Uterus (tissue), 4 donors: ENCODE results near the gene PDX1. TPM values are rescaled to one million over a fixed set of nuclear protein-coding genes. Genes with fewer than 3 reads are reported as not detected.

Experiments
- DNase-seq, 2 donors: peaks; one replicate each; pipeline ENCODE4 v3.0.0-alpha.2; 2019 to 2020
- H3K27ac ChIP-seq, 2 donors: fragments of 200-600 bp; sonication (generic); 1 replicate in 1 of 2; 2 replicates in 1 of 2; pipeline ENCODE4 v1.5.1; 2016 to 2018
- H3K27me3 ChIP-seq, 2 donors: fragments of 200-600 bp; sonication (generic); one replicate each; pipeline ENCODE4 v1.5.1; 2018 to 2019; ENCODE audit warnings: control low read depth in 1 of 2
- H3K36me3 ChIP-seq, 2 donors: fragments of 200-600 bp; sonication (generic); one replicate each; pipeline ENCODE4 v1.5.1; 2019; ENCODE audit warnings: control low read depth in 1 of 2
- H3K4me1 ChIP-seq, 2 donors: fragments of 200-600 bp; sonication (generic); one replicate each; pipeline ENCODE4 v1.5.1; 2018 to 2019; ENCODE audit warnings: control low read depth in 1 of 2
- H3K4me3 ChIP-seq, 2 donors: fragments of 200-600 bp; sonication (generic); 1 replicate in 1 of 2; 2 replicates in 1 of 2; pipeline ENCODE4 v1.5.1; 2018 to 2019; ENCODE audit warnings: mild to moderate bottlenecking in 1 of 2
- H3K9me3 ChIP-seq, 2 donors: fragments of 200-600 bp; sonication (generic); one replicate each; pipeline ENCODE4 v1.5.1; 2019; ENCODE audit warnings: control low read depth in 1 of 2
- POLR2A ChIP-seq, 2 donors: fragments of 450-650 bp; IDR thresholded peaks; one replicate each; pipeline ENCODE4 v1.6.1; 2016; ENCODE audit warnings: antibody characterized with exemption in 2 of 2, mild to moderate bottlenecking in 1 of 2, moderate library complexity in 1 of 2
- intact Hi-C: fragments of 100-400 bp; cut with DNase I; formaldehyde crosslinking; loops from one replicate; pipeline ENCODE4 v1.15.1; 2023; ENCODE audit warnings: low total_unique reads
- total RNA-seq, 4 donors: library from RNA; depleted of rRNA in 3 of 4; stranded (reverse); fragments of >200 nt in 3 of 4; gene quantifications; one replicate each; pipeline versions ENCODE4 v1.1.0 to v1.2.4, GENCODE V29; 2014 to 2023
- TF ChIP-seq, protein P1 (sequence below), 4 experiments: fragments of 200-600 bp in 2 of 4; fragments of 450-650 bp in 2 of 4; sonication (generic) in 2 of 4; IDR thresholded peaks; one replicate each; pipeline ENCODE4 v1.5.1; 2016 to 2019; ENCODE audit warnings: antibody characterized with exemption in 4 of 4, mild to moderate bottlenecking in 2 of 4, moderate library complexity in 1 of 4
- donor health status: DM: yes; HTN: yes; CAD: no.

Gene PDX1
- total RNA-seq, 4 donors from 2014 or later = not detected

GRCh38 chr13:27915301-27916207 is 4.2 kb upstream of the PDX1 start:
- TF ChIP-seq POLR2A (IDR thresholded peaks at IDR 0.05) = no peak
- TF ChIP-seq, protein P1, sequence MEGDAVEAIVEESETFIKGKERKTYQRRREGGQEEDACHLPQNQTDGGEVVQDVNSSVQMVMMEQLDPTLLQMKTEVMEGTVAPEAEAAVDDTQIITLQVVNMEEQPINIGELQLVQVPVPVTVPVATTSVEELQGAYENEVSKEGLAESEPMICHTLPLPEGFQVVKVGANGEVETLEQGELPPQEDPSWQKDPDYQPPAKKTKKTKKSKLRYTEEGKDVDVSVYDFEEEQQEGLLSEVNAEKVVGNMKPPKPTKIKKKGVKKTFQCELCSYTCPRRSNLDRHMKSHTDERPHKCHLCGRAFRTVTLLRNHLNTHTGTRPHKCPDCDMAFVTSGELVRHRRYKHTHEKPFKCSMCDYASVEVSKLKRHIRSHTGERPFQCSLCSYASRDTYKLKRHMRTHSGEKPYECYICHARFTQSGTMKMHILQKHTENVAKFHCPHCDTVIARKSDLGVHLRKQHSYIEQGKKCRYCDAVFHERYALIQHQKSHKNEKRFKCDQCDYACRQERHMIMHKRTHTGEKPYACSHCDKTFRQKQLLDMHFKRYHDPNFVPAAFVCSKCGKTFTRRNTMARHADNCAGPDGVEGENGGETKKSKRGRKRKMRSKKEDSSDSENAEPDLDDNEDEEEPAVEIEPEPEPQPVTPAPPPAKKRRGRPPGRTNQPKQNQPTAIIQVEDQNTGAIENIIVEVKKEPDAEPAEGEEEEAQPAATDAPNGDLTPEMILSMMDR (IDR thresholded peaks at IDR 0.05) = no peak
- Histone ChIP-seq H3K4me1 (peaks cover 0 to 9% of the 10 kb centered on the region in 2 donors), H3K9me3 (no peaks in the 10 kb centered on the region), H3K27ac (no peak overlapping the region), H3K4me3 (no peak overlapping the region), H3K36me3 (no peaks in the 10 kb centered on the region), H3K27me3 (peaks cover 7 to 44% of the 10 kb centered on the region in 2 donors)
- intact Hi-C loops = no loop called here
- DNase-seq = no peak

GRCh38 chr13:27917121-27917947 is 2.5 kb upstream of the PDX1 start:
- no peaks in the 10 kb centered on the region for H3K36me3 ChIP-seq
- H3K27ac ChIP-seq = no peak overlapping the region
- no peaks in the 10 kb centered on the region for H3K9me3 ChIP-seq
- TF ChIP-seq, protein P1 (IDR thresholded peaks at IDR 0.05) = no peak
- no peak for TF ChIP-seq POLR2A (IDR thresholded peaks at IDR 0.05)
- no peak for DNase-seq
- intact Hi-C loops = no loop called here
- H3K27me3 ChIP-seq = peaks cover 13 to 62% of the 10 kb centered on the region in 2 donors
- H3K4me1 ChIP-seq = peaks cover 0 to 24% of the 10 kb centered on the region in 2 donors
- H3K4me3 ChIP-seq = no peak overlapping the region

GRCh38 chr13:27918041-27918917 is 1.5 kb upstream of the PDX1 start:
- no peak for DNase-seq
- Histone ChIP-seq H3K4me1 (peaks cover 0 to 24% of the 10 kb centered on the region in 2 donors), H3K36me3 (no peaks in the 10 kb centered on the region), H3K27me3 (peaks cover 13 to 68% of the 10 kb centered on the region in 2 donors), H3K4me3 (no peak overlapping the region), H3K9me3 (no peaks in the 10 kb centered on the region), H3K27ac (no peak overlapping the region)
- TF ChIP-seq, protein P1 (IDR thresholded peaks at IDR 0.05) = no peak
- TF ChIP-seq POLR2A (IDR thresholded peaks at IDR 0.05) = no peak
- intact Hi-C loops = no loop called here

DNA sequence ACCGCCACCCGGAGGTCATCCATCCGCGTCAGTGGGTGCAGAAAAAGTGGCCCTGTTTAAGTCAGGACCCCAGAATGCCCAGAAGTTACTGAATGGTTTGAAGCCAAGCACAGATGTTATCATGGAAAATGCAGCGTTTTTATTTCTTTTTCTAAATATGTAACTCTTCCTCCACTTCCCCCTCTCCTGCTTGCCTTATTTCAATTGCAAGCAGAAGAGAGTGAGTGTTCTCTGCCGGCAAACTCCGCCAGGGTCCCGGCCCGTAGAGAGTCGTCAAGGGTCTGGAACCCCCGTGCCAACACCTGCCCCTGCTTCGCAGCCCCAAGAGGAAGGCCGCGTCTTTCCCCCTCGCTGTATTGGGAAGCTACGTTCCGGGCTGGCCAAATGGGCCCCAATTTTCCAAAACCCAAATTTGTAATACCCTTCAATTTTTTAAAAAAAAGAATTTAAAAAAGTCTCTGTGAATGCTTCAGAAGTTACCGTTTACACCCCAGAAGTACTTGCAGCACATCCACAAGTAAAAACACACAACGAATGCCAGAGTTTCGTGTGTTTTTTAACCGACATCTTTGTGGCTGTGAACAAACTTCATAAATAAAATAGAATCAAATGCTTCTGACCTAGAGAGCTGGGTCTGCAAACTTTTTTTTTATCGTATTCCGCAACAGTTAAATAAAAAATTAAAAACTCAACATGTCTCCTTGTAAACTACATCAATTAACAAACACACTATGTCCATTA is 712 bp upstream of the PDX1 start:
- H3K4me3 ChIP-seq = no peak overlapping the region
- intact Hi-C loops = no loop called here
- peaks cover 13 to 74% of the 10 kb centered on the region in 2 donors for H3K27me3 ChIP-seq
- H3K4me1 ChIP-seq = peaks cover 0 to 24% of the 10 kb centered on the region in 2 donors
- DNase-seq = no peak
- no peak for TF ChIP-seq POLR2A (IDR thresholded peaks at IDR 0.05)
- TF ChIP-seq, protein P1 (IDR thresholded peaks at IDR 0.05) = no peak
- H3K36me3 ChIP-seq = no peaks in the 10 kb centered on the region
- no peak overlapping the region for H3K27ac ChIP-seq
- H3K9me3 ChIP-seq = no peaks in the 10 kb centered on the region
